Cardiac muscle cell (in vitro differentiated cells and primary cell): Measurements from ENCODE around the gene PEX14. TPM values are rescaled to one million over a fixed set of nuclear protein-coding genes. Genes with fewer than 3 reads are reported as not detected.

Experiments
- DNase-seq, 2 donors: peaks; one replicate each; pipeline versions ENCODE4 v3.0.0 to v3.0.0-alpha.2; 2010 to 2017; ENCODE audit warnings: low read depth in 1 of 2, low spot score in 1 of 2
- H3K27ac ChIP-seq: fragments of 200-600 bp; sonication (generic); 2 replicates; pipeline ENCODE4 v1.5.1; 2016
- H3K27me3 ChIP-seq: fragments of 200-600 bp; sonication (generic); 2 replicates; pipeline ENCODE4 v1.6.0; 2016; ENCODE audit warnings: control low read depth
- H3K36me3 ChIP-seq: fragments of 200-600 bp; sonication (generic); 2 replicates; pipeline ENCODE4 v1.5.1; 2016; ENCODE audit warnings: control low read depth
- H3K4me1 ChIP-seq: fragments of 200-600 bp; sonication (generic); 2 replicates; pipeline ENCODE4 v1.8.1; 2017; ENCODE audit warnings: low read depth, mild to moderate bottlenecking, mixed run types
- H3K4me3 ChIP-seq: fragments of 200-600 bp; sonication (generic); 2 replicates; pipeline ENCODE4 v1.5.1; 2016; ENCODE audit warnings: mild to moderate bottlenecking
- H3K9me3 ChIP-seq: fragments of 200-600 bp; sonication (generic); 2 replicates; pipeline ENCODE4 v1.5.1; 2017; ENCODE audit warnings: low read depth, mild to moderate bottlenecking, control low read depth
- CTCF ChIP-seq: IDR thresholded peaks from 2 replicates; pipeline ENCODE4 v1.5.1; 2012; ENCODE audit warnings: low read depth, mild to moderate bottlenecking, low read length
- polyA plus RNA-seq: library from polyadenylated mRNA; unstranded; fragments of >200 nt; fragmentation: Nextera tagmentation; extraction: Ambion mirVana; gene quantifications from 2 replicates; pipeline ENCODE4 v1.2.1, GENCODE V29; 2016
- total RNA-seq: library from RNA; depleted of rRNA; stranded (reverse); fragments of >200 nt; gene quantifications from 2 replicates; pipeline ENCODE4 v1.2.3, GENCODE V29; 2016

Gene PEX14
- total and polyA plus RNA-seq, 2 experiments from 2014 or later: 25.0 to 32.1 TPM

GRCh38 chr1:10652626-10653025 is 177.9 kb downstream of the PEX14 start:
- DNase-seq: no peak
- H3K27me3 ChIP-seq: peaks cover 11% of the 10 kb centered on the region
- peaks cover 36% of the 10 kb centered on the region for H3K36me3 ChIP-seq
- no peak for TF ChIP-seq CTCF
- no peak overlapping the region for H3K4me3 ChIP-seq
- H3K27ac ChIP-seq: no peak overlapping the region
- H3K4me1 ChIP-seq: peaks cover 14% of the 10 kb centered on the region
- no peaks in the 10 kb centered on the region for H3K9me3 ChIP-seq

- H3K4me3 ChIP-seq: no peak overlapping the region
- no peak overlapping the region for H3K27ac ChIP-seq
- H3K27me3 ChIP-seq: peaks cover 11% of the 10 kb centered on the region
- H3K4me1 ChIP-seq: peaks cover 14% of the 10 kb centered on the region
- DNase-seq: no peak
- no peak for TF ChIP-seq CTCF
- H3K36me3 ChIP-seq: peaks cover 41% of the 10 kb centered on the region
- H3K9me3 ChIP-seq: no peaks in the 10 kb centered on the region
Measured at GRCh38 chr1:10653370-10654125, 178.8 kb downstream of the PEX14 start.

GRCh38 chr1:10655002-10655401 is 180.3 kb downstream of the PEX14 start:
- Histone ChIP-seq H3K27ac (peak overlapping the region; percentile 46), H3K4me1 (peaks cover 14% of the 10 kb centered on the region), H3K4me3 (no peak overlapping the region), H3K27me3 (peaks cover 11% of the 10 kb centered on the region), H3K9me3 (no peaks in the 10 kb centered on the region), H3K36me3 (peaks cover 52% of the 10 kb centered on the region)
- DNase-seq: no peak
- TF ChIP-seq CTCF: no peak

GRCh38 chr1:10656431-10656830 is 181.7 kb downstream of the PEX14 start:
- DNase-seq: no peak
- Histone ChIP-seq H3K4me3 (no peak overlapping the region), H3K4me1 (peaks cover 4% of the 10 kb centered on the region), H3K27ac (no peak overlapping the region), H3K9me3 (no peaks in the 10 kb centered on the region), H3K27me3 (no peaks in the 10 kb centered on the region), H3K36me3 (peaks cover 54% of the 10 kb centered on the region)
- TF ChIP-seq CTCF: no peak

- no peak for DNase-seq
- peaks cover 49% of the 10 kb centered on the region for H3K36me3 ChIP-seq
- TF ChIP-seq CTCF: no peak
- H3K4me3 ChIP-seq: no peak overlapping the region
- peak overlapping the region; percentile 60 for H3K27ac ChIP-seq
- H3K4me1 ChIP-seq: peaks cover 2% of the 10 kb centered on the region
- H3K27me3 ChIP-seq: no peaks in the 10 kb centered on the region
- no peaks in the 10 kb centered on the region for H3K9me3 ChIP-seq
Measured at GRCh38 chr1:10657088-10657847, 182.5 kb downstream of the PEX14 start.
